MM.1S (cell line): Measurements from ENCODE around the gene DDX51.

Source experiments
- CTCF ChIP-seq: fragments of 300-600 bp; sonication (generic); IDR thresholded peaks from 2 replicates; pipeline ENCODE4 v1.5.1; 2016; ENCODE audit warnings: antibody characterized with exemption, low read length, mixed read lengths
- EZH2 ChIP-seq: fragments of 300-600 bp; sonication (generic); optimal IDR thresholded peaks from 2 replicates; pipeline ENCODE3; 2017; ENCODE audit warnings: low read depth, mild to moderate bottlenecking, antibody characterized with exemption, low read length, mixed read lengths

- no peak for TF ChIP-seq CTCF
- no peak for TF ChIP-seq EZH2
Measured at GRCh38 chr12:132132609-132133430, 11.3 kb downstream of the DDX51 start.
